Measurements from ENCODE around the gene CEP170B. TPM values are rescaled to one million over a fixed set of nuclear protein-coding genes. Genes with fewer than 3 reads are reported as not detected.

CEP170B gene
- total and polyA plus RNA-seq, 2 donors (not counting 3 experiments of a cell fraction or from before 2014, with no cell fraction given), result 13.9 to 38.6 TPM

DNA sequence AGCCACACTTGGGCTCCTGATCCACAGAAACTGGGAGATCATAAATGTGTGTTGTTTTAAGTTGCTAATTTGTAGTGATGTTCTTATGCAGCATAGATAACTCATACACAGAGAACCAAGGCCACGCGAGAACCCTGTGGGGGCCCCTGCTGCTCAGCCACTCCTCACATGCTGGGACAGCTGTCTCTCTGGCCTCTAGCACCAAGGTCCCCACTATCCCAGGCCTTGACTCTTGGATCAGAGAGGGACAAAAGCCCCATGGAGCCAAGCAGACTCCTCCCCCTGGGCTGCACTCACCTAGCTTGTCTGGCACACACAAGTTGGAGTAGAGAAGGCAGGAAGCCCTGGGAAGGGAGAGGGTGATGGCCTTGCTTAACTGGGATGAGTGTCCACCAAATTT lies 70.9 kb downstream of the CEP170B start:
- TF ChIP-seq, protein P1, sequence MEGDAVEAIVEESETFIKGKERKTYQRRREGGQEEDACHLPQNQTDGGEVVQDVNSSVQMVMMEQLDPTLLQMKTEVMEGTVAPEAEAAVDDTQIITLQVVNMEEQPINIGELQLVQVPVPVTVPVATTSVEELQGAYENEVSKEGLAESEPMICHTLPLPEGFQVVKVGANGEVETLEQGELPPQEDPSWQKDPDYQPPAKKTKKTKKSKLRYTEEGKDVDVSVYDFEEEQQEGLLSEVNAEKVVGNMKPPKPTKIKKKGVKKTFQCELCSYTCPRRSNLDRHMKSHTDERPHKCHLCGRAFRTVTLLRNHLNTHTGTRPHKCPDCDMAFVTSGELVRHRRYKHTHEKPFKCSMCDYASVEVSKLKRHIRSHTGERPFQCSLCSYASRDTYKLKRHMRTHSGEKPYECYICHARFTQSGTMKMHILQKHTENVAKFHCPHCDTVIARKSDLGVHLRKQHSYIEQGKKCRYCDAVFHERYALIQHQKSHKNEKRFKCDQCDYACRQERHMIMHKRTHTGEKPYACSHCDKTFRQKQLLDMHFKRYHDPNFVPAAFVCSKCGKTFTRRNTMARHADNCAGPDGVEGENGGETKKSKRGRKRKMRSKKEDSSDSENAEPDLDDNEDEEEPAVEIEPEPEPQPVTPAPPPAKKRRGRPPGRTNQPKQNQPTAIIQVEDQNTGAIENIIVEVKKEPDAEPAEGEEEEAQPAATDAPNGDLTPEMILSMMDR (IDR thresholded peaks at IDR 0.05; ENCODE audit: extremely low read depth in 1 of 2, insufficient read depth in 1 of 2, low read depth in 1 of 2, low read length in 2 of 2), result no peak
- TF ChIP-seq, protein P2, sequence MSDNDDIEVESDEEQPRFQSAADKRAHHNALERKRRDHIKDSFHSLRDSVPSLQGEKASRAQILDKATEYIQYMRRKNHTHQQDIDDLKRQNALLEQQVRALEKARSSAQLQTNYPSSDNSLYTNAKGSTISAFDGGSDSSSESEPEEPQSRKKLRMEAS (IDR thresholded peaks at IDR 0.05; ENCODE audit: insufficient read depth, insufficient read length), result no peak
- TF ChIP-seq GATA2 (IDR thresholded peaks at IDR 0.05; ENCODE audit: insufficient read depth, insufficient read length, low read depth, low read length), result no peak
- no peak for TF ChIP-seq POLR2A (IDR thresholded peaks at IDR 0.05; ENCODE audit: low read depth, low read length)
- no peak for TF ChIP-seq FOS (IDR thresholded peaks at IDR 0.05; ENCODE audit: borderline replicate concordance, insufficient read depth, low read length)
- TF ChIP-seq MYC (IDR thresholded peaks at IDR 0.05; ENCODE audit: low read depth, low read length), result no peak
- TF ChIP-seq EZH2 (IDR thresholded peaks at IDR 0.05; ENCODE audit: borderline replicate concordance, low read depth, low read length, severe bottlenecking), result no peak
- no peak for TF ChIP-seq POLR2AphosphoS5 (IDR thresholded peaks at IDR 0.05; ENCODE audit: insufficient read depth, low read depth, low read length)
- TF ChIP-seq JUN (IDR thresholded peaks at IDR 0.05; ENCODE audit: borderline replicate concordance, insufficient read depth, insufficient read length, low read depth), result no peak
- Histone ChIP-seq H3K9me3 (replicated peaks; ENCODE audit: control insufficient read depth, insufficient read depth, low read length) (no peaks in the 10 kb centered on the region), H3K4me3 (replicated peaks in 1 of 3; ENCODE audit: insufficient read depth in 1 of 3, low read depth in 1 of 3, low read length in 3 of 3) (no peak overlapping the region), H3K9me1 (replicated peaks; ENCODE audit: control insufficient read depth, extremely low read depth, insufficient read depth, low read length) (no peaks in the 10 kb centered on the region), H4K20me1 (replicated peaks; ENCODE audit: control insufficient read depth, extremely low read depth, insufficient read depth, low read length) (no peaks in the 10 kb centered on the region), H3K27ac (ENCODE audit: insufficient read depth, low read depth, low read length) (no peak overlapping the region), H3K4me2 (ENCODE audit: insufficient read depth, low read length) (no peak overlapping the region), H2AFZ (ENCODE audit: low read depth, low read length) (no peak overlapping the region), H3K9ac (replicated peaks; ENCODE audit: extremely low read depth, insufficient read depth, low read length) (no peak overlapping the region), H3K27me3 (ENCODE audit: control insufficient read depth in 2 of 2, insufficient read depth in 2 of 2, low read length in 2 of 2) (peaks cover 3 to 11% of the 10 kb centered on the region in 2 experiments), H3K4me1 (ENCODE audit: control insufficient read depth, extremely low read depth, insufficient read depth, low read length) (peaks cover 6% of the 10 kb centered on the region), H3K36me3 (ENCODE audit: control insufficient read depth in 2 of 2, extremely low read depth in 1 of 2, insufficient read depth in 2 of 2, low read length in 2 of 2) (no peaks in the 10 kb centered on the region), H3K79me2 (ENCODE audit: control insufficient read depth, insufficient read depth, low read length) (no peaks in the 10 kb centered on the region)
- CTCF ChIA-PET, result interaction anchor here (1.1 to 4.4 kb wide), 5 partner anchors 31 to 167 kb away, joined by 3 to 37 read pairs (median 10); no protein-coding TSS in a partner anchor
- intact Hi-C loops (cut with micrococcal nuclease) (no loop called here), dilution Hi-C loops (cut with MboI; ENCODE audit: extremely low pct_ligation_motif_present, low sequenced_read_pairs) (loop anchor here (10.0 kb wide), 1 partner anchor 139 kb away; no protein-coding TSS in a partner anchor)
- BruUV-seq (replicated peaks), result no TSS peak
- POLR2A ChIA-PET, result no interaction called here
- DNase-seq (ENCODE audit: low read depth, low spot score) (no peak), FAIRE-seq (no peak)
